ENCODE results near the gene KANK2.
"Not testable (repeated sequence)": the region's sequence is repeated elsewhere in the genome, so short reads cannot be mapped to it uniquely, and the experiment has no call there.

Gene KANK2

DNA sequence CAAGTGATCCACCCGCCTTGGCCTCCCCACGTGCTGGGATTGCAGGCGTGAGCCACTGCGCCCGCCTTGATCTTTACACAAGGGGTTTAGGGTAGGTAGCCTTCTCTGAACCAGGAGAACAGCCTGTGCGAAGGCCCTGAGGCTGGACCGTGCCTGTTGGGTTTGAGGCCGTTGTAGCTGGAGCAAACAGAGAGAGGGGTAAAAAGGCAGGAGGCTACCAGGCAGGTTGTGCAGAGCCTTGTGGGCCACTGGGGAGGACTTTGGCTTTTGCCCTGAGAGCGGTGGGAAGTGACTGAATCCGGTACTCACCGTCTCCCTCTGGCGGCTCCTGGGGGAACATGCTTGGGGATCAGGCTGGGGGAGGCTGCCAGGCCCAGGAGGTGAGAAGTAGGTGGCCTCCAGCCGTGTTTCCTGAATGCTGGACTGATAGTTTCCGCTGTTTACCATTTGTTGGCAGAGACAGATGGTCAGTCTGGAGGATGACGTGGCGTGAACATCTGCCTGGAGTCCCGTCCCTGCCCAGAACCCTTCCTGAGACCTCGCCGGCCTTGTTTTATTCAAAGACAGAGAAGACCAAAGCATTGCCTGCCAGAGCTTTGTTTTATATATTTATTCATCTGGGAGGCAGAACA lies 66.4 kb downstream of the KANK2 start:
- DNase-seq (ENCODE audit: low read depth), result no peak
- TF ChIP-seq, protein P1, sequence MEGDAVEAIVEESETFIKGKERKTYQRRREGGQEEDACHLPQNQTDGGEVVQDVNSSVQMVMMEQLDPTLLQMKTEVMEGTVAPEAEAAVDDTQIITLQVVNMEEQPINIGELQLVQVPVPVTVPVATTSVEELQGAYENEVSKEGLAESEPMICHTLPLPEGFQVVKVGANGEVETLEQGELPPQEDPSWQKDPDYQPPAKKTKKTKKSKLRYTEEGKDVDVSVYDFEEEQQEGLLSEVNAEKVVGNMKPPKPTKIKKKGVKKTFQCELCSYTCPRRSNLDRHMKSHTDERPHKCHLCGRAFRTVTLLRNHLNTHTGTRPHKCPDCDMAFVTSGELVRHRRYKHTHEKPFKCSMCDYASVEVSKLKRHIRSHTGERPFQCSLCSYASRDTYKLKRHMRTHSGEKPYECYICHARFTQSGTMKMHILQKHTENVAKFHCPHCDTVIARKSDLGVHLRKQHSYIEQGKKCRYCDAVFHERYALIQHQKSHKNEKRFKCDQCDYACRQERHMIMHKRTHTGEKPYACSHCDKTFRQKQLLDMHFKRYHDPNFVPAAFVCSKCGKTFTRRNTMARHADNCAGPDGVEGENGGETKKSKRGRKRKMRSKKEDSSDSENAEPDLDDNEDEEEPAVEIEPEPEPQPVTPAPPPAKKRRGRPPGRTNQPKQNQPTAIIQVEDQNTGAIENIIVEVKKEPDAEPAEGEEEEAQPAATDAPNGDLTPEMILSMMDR (IDR thresholded peaks at IDR 0.05; ENCODE audit: low read depth, low read length, missing control alignments), result peak; percentile 97
- H3K4me3 ChIP-seq (ENCODE audit: low read depth, low read length), result no peak overlapping the region

DNA sequence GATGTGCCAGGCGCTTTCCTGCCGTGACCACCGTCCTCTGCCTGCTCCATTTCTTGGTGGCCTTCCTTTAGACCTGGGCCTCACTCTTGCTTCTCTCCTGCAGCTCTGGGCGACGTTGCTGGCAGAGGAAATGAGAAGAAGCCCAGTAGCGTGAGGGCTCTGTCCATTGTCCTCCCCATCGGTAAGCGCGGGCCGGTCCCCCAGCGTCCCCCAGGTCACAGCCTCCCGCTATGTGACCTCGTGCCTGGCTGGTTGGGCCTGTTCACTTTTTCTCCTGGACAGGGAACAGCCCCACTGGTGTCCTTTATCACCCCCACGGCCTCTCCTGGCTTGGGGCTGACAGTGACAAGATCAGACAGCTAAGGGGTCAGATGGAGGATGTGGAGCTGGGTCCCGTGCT lies 69.4 kb downstream of the KANK2 start:
- TF ChIP-seq, protein P1 (IDR thresholded peaks at IDR 0.05; ENCODE audit: low read depth, low read length, missing control alignments), result no peak
- DNase-seq (ENCODE audit: low read depth), result no peak
- no peak overlapping the region for H3K4me3 ChIP-seq (ENCODE audit: low read depth, low read length)

DNA sequence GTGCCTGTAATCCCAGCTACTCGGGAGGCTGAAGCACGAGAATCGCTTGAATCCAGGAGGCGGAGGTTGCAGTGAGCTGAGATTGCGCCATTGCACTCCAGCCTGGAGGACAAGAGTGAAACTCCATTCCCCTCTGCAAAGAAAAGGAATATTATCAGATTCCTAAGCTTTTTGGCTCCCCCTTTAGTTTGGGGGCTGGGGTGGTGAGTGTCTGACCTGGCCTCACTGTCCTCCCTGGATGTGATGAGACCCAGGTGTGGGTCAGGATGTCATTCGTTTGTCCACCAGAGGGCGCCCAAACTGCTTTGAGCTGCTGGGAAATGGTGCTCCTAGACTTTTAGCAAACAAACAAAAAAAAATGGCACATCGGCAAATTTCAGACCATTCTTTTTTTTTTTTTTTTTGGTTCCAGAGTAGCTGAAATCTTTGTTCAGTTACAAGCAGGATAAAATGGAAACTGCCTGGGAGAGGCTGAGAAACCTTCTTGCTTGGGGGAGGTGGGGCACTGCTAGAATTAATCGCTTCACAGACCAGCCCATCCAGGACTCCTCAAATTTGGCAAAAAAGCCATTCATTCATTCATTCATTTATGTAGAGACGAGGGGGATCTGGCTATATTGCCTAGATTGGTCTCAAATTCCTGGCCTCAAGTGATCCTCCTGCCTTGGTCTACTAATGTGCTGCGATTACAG lies 71.2 kb downstream of the KANK2 start:
- TF ChIP-seq, protein P1 (IDR thresholded peaks at IDR 0.05; ENCODE audit: low read depth, low read length, missing control alignments), result peak; percentile 76
- DNase-seq (ENCODE audit: low read depth), result no peak

DNA sequence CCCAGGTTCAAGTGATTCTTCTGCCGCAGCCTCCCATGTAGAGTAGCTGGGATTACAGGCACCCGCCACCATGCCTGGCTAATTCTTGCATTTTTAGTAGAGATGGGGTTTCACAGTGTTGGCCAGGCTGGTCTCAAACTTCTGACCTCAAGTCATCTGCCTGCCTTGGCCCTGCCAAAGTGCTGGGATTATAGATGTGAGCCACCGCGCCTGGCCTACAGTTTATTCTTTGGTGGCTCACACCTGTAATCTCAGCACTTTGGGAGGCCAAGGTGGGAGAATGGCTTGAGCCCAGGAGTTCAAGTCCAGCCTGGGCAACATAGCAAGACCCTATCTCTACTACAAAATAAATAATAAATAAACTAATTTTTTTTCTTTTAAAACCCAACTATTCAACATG lies 73.2 kb downstream of the KANK2 start:
- not testable (repeated sequence) for H3K4me3 ChIP-seq (ENCODE audit: low read depth, low read length); DNase-seq (ENCODE audit: low read depth)

More for the DNA sequence above, 71.2 kb downstream of the KANK2 start:
- H3K4me3 ChIP-seq (ENCODE audit: low read depth, low read length), result no peak overlapping the region

DNA sequence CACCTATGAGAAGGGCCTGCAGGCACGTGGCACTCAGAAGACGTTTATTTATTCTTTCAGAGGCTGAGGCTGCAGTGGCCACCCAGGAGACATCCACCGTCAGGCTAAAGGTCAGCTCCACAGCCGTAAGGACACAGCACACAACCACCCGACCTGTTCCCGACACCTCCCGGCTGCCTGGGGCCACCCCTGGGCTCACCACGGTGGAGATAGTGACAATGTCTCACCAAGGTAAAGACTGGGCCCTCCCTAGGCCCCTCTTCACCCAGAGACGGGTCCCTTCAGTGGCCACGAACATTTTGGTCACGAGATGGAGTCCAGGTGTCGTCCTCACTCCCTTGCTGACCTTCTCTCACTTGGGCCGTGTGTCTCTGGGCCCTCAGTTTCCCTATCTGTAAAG lies 74.2 kb downstream of the KANK2 start:
- H3K4me3 ChIP-seq (ENCODE audit: low read depth, low read length), result no peak overlapping the region
- TF ChIP-seq, protein P1 (IDR thresholded peaks at IDR 0.05; ENCODE audit: low read depth, low read length, missing control alignments), result no peak
- DNase-seq (ENCODE audit: low read depth), result no peak

DNA sequence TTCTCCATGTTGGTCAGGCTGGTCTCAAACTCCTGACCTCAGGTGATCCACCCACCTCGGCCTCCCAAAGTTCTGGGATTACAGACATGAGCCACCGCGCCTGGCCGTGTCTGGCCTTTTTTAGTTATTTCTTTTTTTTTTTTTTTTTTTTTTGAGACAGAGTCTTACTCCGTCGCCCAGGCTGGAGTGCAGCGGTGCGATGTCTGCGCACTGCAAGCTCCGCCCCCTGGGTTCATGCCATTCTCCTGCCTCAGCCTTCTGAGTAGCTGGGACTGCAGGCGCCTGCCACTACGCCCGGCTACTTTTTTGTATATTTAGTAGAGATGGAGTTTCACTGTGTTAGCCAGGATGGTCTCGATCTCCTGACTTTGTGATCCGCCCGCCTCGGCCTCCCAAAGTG lies 75.4 kb downstream of the KANK2 start:
- H3K4me3 ChIP-seq (ENCODE audit: low read depth, low read length); DNase-seq (ENCODE audit: low read depth): not testable (repeated sequence)

DNA sequence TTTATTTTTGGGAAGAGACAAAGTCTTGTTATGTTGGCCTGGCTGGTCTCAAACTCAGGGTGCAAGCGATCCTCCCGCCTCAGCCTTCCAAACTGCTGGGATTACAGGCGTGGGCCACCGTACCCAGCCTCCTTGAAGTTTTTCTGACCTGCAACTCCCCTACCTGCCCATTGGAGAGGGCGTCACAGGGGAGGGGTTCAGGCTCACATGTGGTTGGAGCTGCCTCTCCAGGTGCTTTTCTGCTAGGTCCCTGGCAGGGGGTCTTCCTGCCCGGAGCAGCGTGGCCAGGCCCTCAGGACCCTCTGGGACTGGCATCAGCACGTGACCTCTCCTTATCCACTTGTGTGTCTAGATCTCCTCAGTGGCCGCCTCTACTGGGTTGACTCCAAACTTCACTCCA lies 80.8 kb downstream of the KANK2 start:
- DNase-seq (ENCODE audit: low read depth), result no peak
- no peak overlapping the region for H3K4me3 ChIP-seq (ENCODE audit: low read depth, low read length)
- TF ChIP-seq, protein P1 (IDR thresholded peaks at IDR 0.05; ENCODE audit: low read depth, low read length, missing control alignments), result no peak

DNA sequence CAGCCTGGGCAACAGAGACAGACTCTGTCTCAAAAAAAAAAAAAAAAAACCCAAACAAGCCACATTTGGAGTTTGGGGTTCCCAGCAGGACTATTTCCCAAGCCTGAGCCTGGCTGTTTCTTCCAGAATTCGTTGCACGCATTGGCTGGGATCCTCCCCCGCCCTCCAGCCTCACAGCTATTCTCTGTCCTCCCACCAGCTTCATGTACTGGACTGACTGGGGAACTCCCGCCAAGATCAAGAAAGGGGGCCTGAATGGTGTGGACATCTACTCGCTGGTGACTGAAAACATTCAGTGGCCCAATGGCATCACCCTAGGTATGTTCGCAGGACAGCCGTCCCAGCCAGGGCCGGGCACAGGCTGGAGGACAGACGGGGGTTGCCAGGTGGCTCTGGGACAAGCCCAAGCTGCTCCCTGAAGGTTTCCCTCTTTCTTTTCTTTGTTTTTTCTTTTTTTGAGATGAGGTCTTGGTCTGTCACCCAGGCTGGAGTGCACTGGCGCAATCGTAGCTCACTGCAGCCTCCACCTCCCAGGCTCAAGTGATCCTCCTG lies 81.4 kb downstream of the KANK2 start:
- TF ChIP-seq, protein P1 (IDR thresholded peaks at IDR 0.05; ENCODE audit: low read depth, low read length, missing control alignments), result no peak
- no peak overlapping the region for H3K4me3 ChIP-seq (ENCODE audit: low read depth, low read length)
- DNase-seq (ENCODE audit: low read depth), result no peak

Measured in GM12864 (cell line).